GM23338 (cell line): ENCODE data around the gene SLC25A25. TPM values are rescaled to one million over a fixed set of nuclear protein-coding genes. Genes with fewer than 3 reads are reported as not detected.

Experiments used
- ATAC-seq: fragments of 200-7000 bp; cut with Tn5 transposase; 3 replicates; pipeline ENCODE4 v1.9.1; 2020
- DNase-seq: peaks from one replicate; pipeline ENCODE4 v3.0.0-alpha.2; 2015; ENCODE audit warnings: low spot score
- H2AFZ ChIP-seq: fragments of 200-600 bp; sonication (generic); 2 replicates; pipeline ENCODE4 v1.8.0; 2016; ENCODE audit warnings: antibody characterized with exemption, mild to moderate bottlenecking, moderate library complexity
- H3F3A ChIP-seq: fragments of 200-600 bp; sonication (generic); replicated peaks from 2 replicates; pipeline ENCODE4 v1.8.0; 2017; ENCODE audit warnings: antibody characterized with exemption, mixed run types, low read depth
- H3K27ac ChIP-seq: fragments of 200-600 bp; sonication (generic); 2 replicates; pipeline ENCODE4 v1.6.1; 2016; ENCODE audit warnings: low read depth
- H3K27me3 ChIP-seq: fragments of 200-600 bp; sonication (generic); 2 replicates; pipeline ENCODE4 v1.8.0; 2016; ENCODE audit warnings: mild to moderate bottlenecking, mixed run types, moderate library complexity; ENCODE audit not compliant: insufficient read depth
- H3K36me3 ChIP-seq: fragments of 200-600 bp; sonication (generic); 2 replicates; pipeline ENCODE4 v1.8.0; 2016; ENCODE audit warnings: mild to moderate bottlenecking; ENCODE audit not compliant: insufficient read depth
- H3K4me1 ChIP-seq: fragments of 200-600 bp; sonication (generic); 2 replicates; pipeline ENCODE4 v1.8.0; 2016; ENCODE audit warnings: mild to moderate bottlenecking, moderate library complexity; ENCODE audit not compliant: insufficient read depth
- H3K4me2 ChIP-seq: fragments of 200-600 bp; sonication (generic); 2 replicates; pipeline ENCODE4 v1.7.1; 2017; ENCODE audit warnings: mixed run types
- H3K4me3 ChIP-seq: fragments of 200-600 bp; sonication (generic); 2 replicates; pipeline ENCODE4 v1.6.1; 2016; ENCODE audit warnings: mixed run types
- H3K79me2 ChIP-seq: fragments of 200-600 bp; sonication (generic); replicated peaks from 2 replicates; pipeline ENCODE4 v1.8.0; 2017; ENCODE audit warnings: mild to moderate bottlenecking; ENCODE audit not compliant: insufficient read depth
- H3K9me2 ChIP-seq: fragments of 200-600 bp; sonication (generic); 2 replicates; pipeline ENCODE4 v1.8.0; 2017; ENCODE audit not compliant: insufficient read depth
- H4K20me1 ChIP-seq: fragments of 200-600 bp; sonication (generic); replicated peaks from 2 replicates; pipeline ENCODE4 v1.8.0; 2017; ENCODE audit warnings: mild to moderate bottlenecking; ENCODE audit not compliant: insufficient read depth
- H3K27ac Mint-ChIP-seq: 2 replicates; pipeline ENCODE4 v1.8.0; 2020; ENCODE audit warnings: inconsistent platforms, mild to moderate bottlenecking, moderate library complexity, mixed read lengths
- H3K27me3 Mint-ChIP-seq: 3 replicates; pipeline ENCODE4 v1.8.0; 2022; ENCODE audit warnings: low read depth, mild to moderate bottlenecking, moderate library complexity, mixed read lengths, inconsistent platforms; ENCODE audit not compliant: insufficient read depth, poor library complexity
- H3K36me3 Mint-ChIP-seq: 3 replicates; pipeline ENCODE4 v1.8.0; 2021; ENCODE audit warnings: low read depth, mild to moderate bottlenecking, inconsistent platforms, moderate library complexity, mixed read lengths
- H3K4me1 Mint-ChIP-seq: 3 replicates; pipeline ENCODE4 v1.8.0; 2020; ENCODE audit warnings: mild to moderate bottlenecking, inconsistent platforms, mixed read lengths
- H3K4me3 Mint-ChIP-seq: 3 replicates; pipeline ENCODE4 v1.8.0; 2021; ENCODE audit warnings: moderate library complexity, mild to moderate bottlenecking, inconsistent platforms, mixed read lengths
- H3K9me3 Mint-ChIP-seq: 3 replicates; pipeline ENCODE4 v1.8.0; 2020; ENCODE audit warnings: moderate library complexity, mild to moderate bottlenecking, inconsistent platforms, mixed read lengths
- CREB1 ChIP-seq: fragments of 250-450 bp; sonication (Bioruptor Pico); IDR thresholded peaks from 2 replicates; pipeline ENCODE4 v1.5.0; 2020; ENCODE audit warnings: low read depth, mild to moderate bottlenecking, moderate library complexity
- EZH2 ChIP-seq: fragments of 200-600 bp; sonication (generic); IDR thresholded peaks from one replicate; pipeline ENCODE4 v1.8.0; 2017; ENCODE audit warnings: antibody characterized with exemption, mild to moderate bottlenecking, low read depth; ENCODE audit not compliant: unreplicated experiment
- EZH2phosphoT487 ChIP-seq: fragments of 200-600 bp; sonication (generic); IDR thresholded peaks from one replicate; pipeline ENCODE4 v1.8.1; 2018; ENCODE audit warnings: antibody characterized with exemption; ENCODE audit not compliant: unreplicated experiment
- JUNB ChIP-seq: IDR thresholded peaks from one replicate; pipeline ENCODE4 v1.6.1; 2016; ENCODE audit warnings: antibody characterized with exemption; ENCODE audit not compliant: unreplicated experiment
- NANOG ChIP-seq: IDR thresholded peaks from 2 replicates; pipeline ENCODE4 v1.6.1; 2016; ENCODE audit warnings: antibody characterized with exemption, borderline replicate concordance
- POLR2AphosphoS5 ChIP-seq: IDR thresholded peaks from 2 replicates; pipeline ENCODE4 v1.6.1; 2016; ENCODE audit warnings: antibody characterized with exemption, low read depth
- STAT1 ChIP-seq: IDR thresholded peaks from one replicate; pipeline ENCODE4 v1.6.1; 2016; ENCODE audit warnings: antibody characterized with exemption; ENCODE audit not compliant: unreplicated experiment
- ZNF114 ChIP-seq: fragments of 250-450 bp; sonication (Bioruptor Pico); IDR thresholded peaks from 2 replicates; pipeline ENCODE4 v1.5.0; 2020; ENCODE audit warnings: mild to moderate bottlenecking, moderate library complexity
- ZNF331 ChIP-seq: fragments of 250-450 bp; sonication (Bioruptor Pico); IDR thresholded peaks from 2 replicates; pipeline ENCODE4 v1.5.0; 2020; ENCODE audit warnings: low read depth, mild to moderate bottlenecking, moderate library complexity
- polyA plus RNA-seq: library from polyadenylated mRNA; unstranded; fragments of >200 nt; fragmentation: Nextera tagmentation; extraction: Ambion mirVana; gene quantifications from 2 replicates; pipeline ENCODE4 v1.2.1, GENCODE V29; 2016
- total RNA-seq: library from RNA; depleted of rRNA; stranded (reverse); fragments of >200 nt; shearing (Covaris generic); gene quantifications from 2 replicates; pipeline ENCODE4 v1.2.3, GENCODE V29; 2014
- TF ChIP-seq, protein P1 (sequence below): IDR thresholded peaks from 2 replicates; pipeline ENCODE4 v1.6.1; 2016; ENCODE audit warnings: antibody characterized with exemption
- TF ChIP-seq, protein P2 (sequence below), 2 experiments: fragments of 200-600 bp in 1 of 2; sonication (generic) in 1 of 2; conservative IDR thresholded peaks; 2 replicates each; pipeline versions ENCODE4 v1.5.1 to v1.6.1; 2016 to 2017; ENCODE audit warnings: antibody characterized with exemption in 2 of 2, low read depth in 2 of 2, mild to moderate bottlenecking in 2 of 2, moderate library complexity in 1 of 2
- TF ChIP-seq, protein P3 (sequence below): IDR thresholded peaks from one replicate; pipeline ENCODE4 v1.6.1; 2018; ENCODE audit warnings: antibody characterized with exemption; ENCODE audit not compliant: unreplicated experiment
- TF ChIP-seq, protein P4 (sequence below): fragments of 250-450 bp; sonication (Bioruptor Pico); IDR thresholded peaks from 2 replicates; pipeline ENCODE4 v1.5.0; 2020; ENCODE audit warnings: mild to moderate bottlenecking, moderate library complexity

SLC25A25 gene
- total and polyA plus RNA-seq, 2 experiments from 2014 or later: 7.1 to 27.0 TPM

DNA sequence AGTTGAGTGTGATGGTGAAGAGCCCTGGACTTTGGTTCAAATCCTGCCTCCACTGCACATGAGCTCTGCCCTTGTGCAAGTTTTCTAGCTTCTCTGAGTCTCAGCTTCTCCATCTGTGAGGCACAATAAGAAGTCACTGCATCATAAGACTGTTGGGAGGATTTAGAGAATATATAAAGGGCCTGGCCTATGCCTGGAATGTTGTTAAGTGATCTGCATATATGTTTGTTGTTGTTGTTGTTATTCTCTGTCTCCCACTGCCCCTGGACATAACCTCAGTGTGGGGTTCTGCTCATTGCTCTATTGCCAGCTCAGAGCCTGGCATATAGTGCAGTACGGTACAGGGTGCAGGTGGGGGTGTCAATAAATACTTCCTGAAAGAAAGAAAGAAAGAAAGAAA, 46.9 kb upstream of the SLC25A25 start (continued):
- no peak for TF ChIP-seq NANOG

DNA sequence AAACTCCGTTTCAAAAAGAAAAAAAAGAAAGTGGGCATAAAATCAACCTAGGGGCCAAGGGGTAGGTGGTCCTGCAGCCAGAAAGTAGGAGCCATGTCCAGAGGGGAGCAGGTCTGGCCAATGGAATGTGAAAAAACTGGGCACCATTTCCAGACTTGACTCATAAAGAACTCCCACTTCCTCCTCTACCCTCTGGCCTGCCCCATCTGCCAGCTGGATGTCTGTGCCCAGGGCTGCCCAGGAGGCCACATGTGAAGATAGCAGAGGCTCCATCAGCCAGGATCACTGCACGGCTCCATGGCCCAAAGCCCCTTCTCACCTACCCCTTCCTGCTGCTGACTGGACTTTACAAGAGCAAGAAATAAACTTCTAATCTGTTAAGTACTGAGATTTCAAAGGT, 45.1 kb upstream of the SLC25A25 start:
- Mint-ChIP-seq H3K4me1 (peaks cover 4% of the 10 kb centered on the region; the same call in 2 of the 3 replicates), H3K27me3 (peaks cover 8% of the 10 kb centered on the region), H3K9me3 (no peaks in the 10 kb centered on the region; the same call in 2 of the 3 replicates), H3K27ac (no peak overlapping the region), H3K4me3 (no peak overlapping the region), H3K36me3 (no peaks in the 10 kb centered on the region)
- H3K79me2 ChIP-seq: no peaks in the 10 kb centered on the region
- no peaks in the 10 kb centered on the region for H3K4me1 ChIP-seq
- TF ChIP-seq, protein P1, sequence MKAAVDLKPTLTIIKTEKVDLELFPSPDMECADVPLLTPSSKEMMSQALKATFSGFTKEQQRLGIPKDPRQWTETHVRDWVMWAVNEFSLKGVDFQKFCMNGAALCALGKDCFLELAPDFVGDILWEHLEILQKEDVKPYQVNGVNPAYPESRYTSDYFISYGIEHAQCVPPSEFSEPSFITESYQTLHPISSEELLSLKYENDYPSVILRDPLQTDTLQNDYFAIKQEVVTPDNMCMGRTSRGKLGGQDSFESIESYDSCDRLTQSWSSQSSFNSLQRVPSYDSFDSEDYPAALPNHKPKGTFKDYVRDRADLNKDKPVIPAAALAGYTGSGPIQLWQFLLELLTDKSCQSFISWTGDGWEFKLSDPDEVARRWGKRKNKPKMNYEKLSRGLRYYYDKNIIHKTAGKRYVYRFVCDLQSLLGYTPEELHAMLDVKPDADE: no peak
- TF ChIP-seq CREB1 (CRISPR knock-in tag) (no peak), STAT1 (no peak), ZNF331 (no peak), POLR2AphosphoS5 (no peak), JUNB (no peak), ZNF114 (CRISPR knock-in tag) (no peak), NANOG (no peak), EZH2phosphoT487 (no peak), EZH2 (no peak)
- TF ChIP-seq, protein P2, sequence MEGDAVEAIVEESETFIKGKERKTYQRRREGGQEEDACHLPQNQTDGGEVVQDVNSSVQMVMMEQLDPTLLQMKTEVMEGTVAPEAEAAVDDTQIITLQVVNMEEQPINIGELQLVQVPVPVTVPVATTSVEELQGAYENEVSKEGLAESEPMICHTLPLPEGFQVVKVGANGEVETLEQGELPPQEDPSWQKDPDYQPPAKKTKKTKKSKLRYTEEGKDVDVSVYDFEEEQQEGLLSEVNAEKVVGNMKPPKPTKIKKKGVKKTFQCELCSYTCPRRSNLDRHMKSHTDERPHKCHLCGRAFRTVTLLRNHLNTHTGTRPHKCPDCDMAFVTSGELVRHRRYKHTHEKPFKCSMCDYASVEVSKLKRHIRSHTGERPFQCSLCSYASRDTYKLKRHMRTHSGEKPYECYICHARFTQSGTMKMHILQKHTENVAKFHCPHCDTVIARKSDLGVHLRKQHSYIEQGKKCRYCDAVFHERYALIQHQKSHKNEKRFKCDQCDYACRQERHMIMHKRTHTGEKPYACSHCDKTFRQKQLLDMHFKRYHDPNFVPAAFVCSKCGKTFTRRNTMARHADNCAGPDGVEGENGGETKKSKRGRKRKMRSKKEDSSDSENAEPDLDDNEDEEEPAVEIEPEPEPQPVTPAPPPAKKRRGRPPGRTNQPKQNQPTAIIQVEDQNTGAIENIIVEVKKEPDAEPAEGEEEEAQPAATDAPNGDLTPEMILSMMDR (conservative IDR thresholded peaks at IDR 0.05; ENCODE audit: low read depth in 2 of 2): no peak
- TF ChIP-seq, protein P3, sequence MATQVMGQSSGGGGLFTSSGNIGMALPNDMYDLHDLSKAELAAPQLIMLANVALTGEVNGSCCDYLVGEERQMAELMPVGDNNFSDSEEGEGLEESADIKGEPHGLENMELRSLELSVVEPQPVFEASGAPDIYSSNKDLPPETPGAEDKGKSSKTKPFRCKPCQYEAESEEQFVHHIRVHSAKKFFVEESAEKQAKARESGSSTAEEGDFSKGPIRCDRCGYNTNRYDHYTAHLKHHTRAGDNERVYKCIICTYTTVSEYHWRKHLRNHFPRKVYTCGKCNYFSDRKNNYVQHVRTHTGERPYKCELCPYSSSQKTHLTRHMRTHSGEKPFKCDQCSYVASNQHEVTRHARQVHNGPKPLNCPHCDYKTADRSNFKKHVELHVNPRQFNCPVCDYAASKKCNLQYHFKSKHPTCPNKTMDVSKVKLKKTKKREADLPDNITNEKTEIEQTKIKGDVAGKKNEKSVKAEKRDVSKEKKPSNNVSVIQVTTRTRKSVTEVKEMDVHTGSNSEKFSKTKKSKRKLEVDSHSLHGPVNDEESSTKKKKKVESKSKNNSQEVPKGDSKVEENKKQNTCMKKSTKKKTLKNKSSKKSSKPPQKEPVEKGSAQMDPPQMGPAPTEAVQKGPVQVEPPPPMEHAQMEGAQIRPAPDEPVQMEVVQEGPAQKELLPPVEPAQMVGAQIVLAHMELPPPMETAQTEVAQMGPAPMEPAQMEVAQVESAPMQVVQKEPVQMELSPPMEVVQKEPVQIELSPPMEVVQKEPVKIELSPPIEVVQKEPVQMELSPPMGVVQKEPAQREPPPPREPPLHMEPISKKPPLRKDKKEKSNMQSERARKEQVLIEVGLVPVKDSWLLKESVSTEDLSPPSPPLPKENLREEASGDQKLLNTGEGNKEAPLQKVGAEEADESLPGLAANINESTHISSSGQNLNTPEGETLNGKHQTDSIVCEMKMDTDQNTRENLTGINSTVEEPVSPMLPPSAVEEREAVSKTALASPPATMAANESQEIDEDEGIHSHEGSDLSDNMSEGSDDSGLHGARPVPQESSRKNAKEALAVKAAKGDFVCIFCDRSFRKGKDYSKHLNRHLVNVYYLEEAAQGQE: no peak
- TF ChIP-seq, protein P4, sequence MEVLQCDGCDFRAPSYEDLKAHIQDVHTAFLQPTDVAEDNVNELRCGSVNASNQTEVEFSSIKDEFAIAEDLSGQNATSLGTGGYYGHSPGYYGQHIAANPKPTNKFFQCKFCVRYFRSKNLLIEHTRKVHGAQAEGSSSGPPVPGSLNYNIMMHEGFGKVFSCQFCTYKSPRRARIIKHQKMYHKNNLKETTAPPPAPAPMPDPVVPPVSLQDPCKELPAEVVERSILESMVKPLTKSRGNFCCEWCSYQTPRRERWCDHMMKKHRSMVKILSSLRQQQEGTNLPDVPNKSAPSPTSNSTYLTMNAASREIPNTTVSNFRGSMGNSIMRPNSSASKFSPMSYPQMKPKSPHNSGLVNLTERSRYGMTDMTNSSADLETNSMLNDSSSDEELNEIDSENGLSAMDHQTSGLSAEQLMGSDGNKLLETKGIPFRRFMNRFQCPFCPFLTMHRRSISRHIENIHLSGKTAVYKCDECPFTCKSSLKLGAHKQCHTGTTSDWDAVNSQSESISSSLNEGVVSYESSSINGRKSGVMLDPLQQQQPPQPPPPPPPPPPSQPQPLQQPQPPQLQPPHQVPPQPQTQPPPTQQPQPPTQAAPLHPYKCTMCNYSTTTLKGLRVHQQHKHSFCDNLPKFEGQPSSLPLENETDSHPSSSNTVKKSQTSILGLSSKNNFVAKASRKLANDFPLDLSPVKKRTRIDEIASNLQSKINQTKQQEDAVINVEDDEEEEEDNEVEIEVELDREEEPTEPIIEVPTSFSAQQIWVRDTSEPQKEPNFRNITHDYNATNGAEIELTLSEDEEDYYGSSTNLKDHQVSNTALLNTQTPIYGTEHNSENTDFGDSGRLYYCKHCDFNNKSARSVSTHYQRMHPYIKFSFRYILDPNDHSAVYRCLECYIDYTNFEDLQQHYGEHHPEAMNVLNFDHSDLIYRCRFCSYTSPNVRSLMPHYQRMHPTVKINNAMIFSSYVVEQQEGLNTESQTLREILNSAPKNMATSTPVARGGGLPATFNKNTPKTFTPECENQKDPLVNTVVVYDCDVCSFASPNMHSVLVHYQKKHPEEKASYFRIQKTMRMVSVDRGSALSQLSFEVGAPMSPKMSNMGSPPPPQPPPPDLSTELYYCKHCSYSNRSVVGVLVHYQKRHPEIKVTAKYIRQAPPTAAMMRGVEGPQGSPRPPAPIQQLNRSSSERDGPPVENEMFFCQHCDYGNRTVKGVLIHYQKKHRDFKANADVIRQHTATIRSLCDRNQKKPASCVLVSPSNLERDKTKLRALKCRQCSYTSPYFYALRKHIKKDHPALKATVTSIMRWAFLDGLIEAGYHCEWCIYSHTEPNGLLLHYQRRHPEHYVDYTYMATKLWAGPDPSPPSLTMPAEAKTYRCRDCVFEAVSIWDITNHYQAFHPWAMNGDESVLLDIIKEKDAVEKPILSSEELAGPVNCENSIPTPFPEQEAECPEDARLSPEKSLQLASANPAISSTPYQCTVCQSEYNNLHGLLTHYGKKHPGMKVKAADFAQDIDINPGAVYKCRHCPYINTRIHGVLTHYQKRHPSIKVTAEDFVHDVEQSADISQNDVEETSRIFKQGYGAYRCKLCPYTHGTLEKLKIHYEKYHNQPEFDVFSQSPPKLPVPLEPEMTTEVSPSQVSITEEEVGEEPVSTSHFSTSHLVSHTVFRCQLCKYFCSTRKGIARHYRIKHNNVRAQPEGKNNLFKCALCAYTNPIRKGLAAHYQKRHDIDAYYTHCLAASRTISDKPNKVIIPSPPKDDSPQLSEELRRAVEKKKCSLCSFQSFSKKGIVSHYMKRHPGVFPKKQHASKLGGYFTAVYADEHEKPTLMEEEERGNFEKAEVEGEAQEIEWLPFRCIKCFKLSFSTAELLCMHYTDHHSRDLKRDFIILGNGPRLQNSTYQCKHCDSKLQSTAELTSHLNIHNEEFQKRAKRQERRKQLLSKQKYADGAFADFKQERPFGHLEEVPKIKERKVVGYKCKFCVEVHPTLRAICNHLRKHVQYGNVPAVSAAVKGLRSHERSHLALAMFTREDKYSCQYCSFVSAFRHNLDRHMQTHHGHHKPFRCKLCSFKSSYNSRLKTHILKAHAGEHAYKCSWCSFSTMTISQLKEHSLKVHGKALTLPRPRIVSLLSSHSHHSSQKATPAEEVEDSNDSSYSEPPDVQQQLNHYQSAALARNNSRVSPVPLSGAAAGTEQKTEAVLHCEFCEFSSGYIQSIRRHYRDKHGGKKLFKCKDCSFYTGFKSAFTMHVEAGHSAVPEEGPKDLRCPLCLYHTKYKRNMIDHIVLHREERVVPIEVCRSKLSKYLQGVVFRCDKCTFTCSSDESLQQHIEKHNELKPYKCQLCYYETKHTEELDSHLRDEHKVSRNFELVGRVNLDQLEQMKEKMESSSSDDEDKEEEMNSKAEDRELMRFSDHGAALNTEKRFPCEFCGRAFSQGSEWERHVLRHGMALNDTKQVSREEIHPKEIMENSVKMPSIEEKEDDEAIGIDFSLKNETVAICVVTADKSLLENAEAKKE (CRISPR knock-in tag): no peak
- DNase-seq: no peak
- H4K20me1 ChIP-seq: no peaks in the 10 kb centered on the region
- no peak overlapping the region for H3K4me2 ChIP-seq
- no peak overlapping the region for H3K27ac ChIP-seq
- no peak overlapping the region for H2AFZ ChIP-seq
- H3K36me3 ChIP-seq: no peaks in the 10 kb centered on the region
- ATAC-seq: no peak
- no peaks in the 10 kb centered on the region for H3F3A ChIP-seq
- H3K9me2 ChIP-seq: no peaks in the 10 kb centered on the region
- no peaks in the 10 kb centered on the region for H3K27me3 ChIP-seq
- no peak overlapping the region for H3K4me3 ChIP-seq
